GM12878 (cell line): ENCODE results near the gene NAA20. TPM values are rescaled to one million over a fixed set of nuclear protein-coding genes. Genes with fewer than 3 reads are reported as not detected.

Source experiments
- CUX1 ChIP-seq: IDR thresholded peaks from 2 replicates; pipeline ENCODE4 v1.6.1; 2012; ENCODE audit warnings: improper control_type of control experiment, low read depth, low read length; ENCODE audit not compliant: insufficient replicate concordance
- MTA3 ChIP-seq: IDR thresholded peaks from 2 replicates; pipeline ENCODE4 v1.6.1; 2012; ENCODE audit warnings: low read length, inconsistent platforms, borderline replicate concordance
- NR2C1 ChIP-seq: fragments of 450-650 bp; IDR thresholded peaks from 2 replicates; pipeline ENCODE4 v1.6.1; 2017; ENCODE audit warnings: antibody characterized with exemption, mild to moderate bottlenecking, moderate library complexity
- PML ChIP-seq: IDR thresholded peaks from 2 replicates; pipeline ENCODE4 v1.6.1; 2012; ENCODE audit warnings: low read length, inconsistent platforms
- SMARCA5 ChIP-seq: fragments of 450-650 bp; IDR thresholded peaks from 2 replicates; pipeline ENCODE4 v1.6.1; 2017; ENCODE audit warnings: mild to moderate bottlenecking
- ZNF592 ChIP-seq: fragments of 450-650 bp; IDR thresholded peaks from 2 replicates; pipeline ENCODE4 v1.6.1; 2017; ENCODE audit warnings: mild to moderate bottlenecking, moderate library complexity
- polyA plus RNA-seq, 11 experiments: library from polyadenylated mRNA; depleted of rRNA in 4 of 11; unstranded in 6 of 11; stranded (reverse) in 5 of 11; fragments of >200 nt; fragmentation: Nextera tagmentation in 4 of 11; fragmentation: Illumina TruSeq in 1 of 11; extraction: Ambion mirVana in 4 of 11; extraction: Trizol in 1 of 11; gene quantifications; 1 replicate in 1 of 11; 2 replicates in 10 of 11; pipeline versions ENCODE4 v1.2.1 to v1.2.3, GENCODE V29; 2011 to 2016; ENCODE audit warnings: inconsistent platforms in 2 of 11, missing spikeins in 2 of 11, low read depth in 1 of 11
- total RNA-seq, 4 experiments: library from RNA; depleted of rRNA in 3 of 4; stranded (reverse); fragments of >200 nt in 3 of 4; fragmentation: Illumina TruSeq in 1 of 4; extraction: Trizol in 1 of 4; gene quantifications; 2 replicates each; pipeline versions ENCODE4 v1.2.1 to v1.2.3, GENCODE V29; 2013 to 2021

Gene NAA20
- total and polyA plus RNA-seq, 10 of the 15 experiments (the other 5 are each of a cell fraction or from before 2014, with no cell fraction given): 48.3 to 366 (median 89.1) TPM

GRCh38 chr20:19973961-19974629, 43.1 kb upstream of the NAA20 start (continued):
- no peak for TF ChIP-seq ZNF592
- no peak for TF ChIP-seq SMARCA5
- TF ChIP-seq NR2C1: no peak
- TF ChIP-seq PML: no peak
- TF ChIP-seq CUX1: no peak
- TF ChIP-seq MTA3: no peak
